Measurements from ENCODE around the gene CDK5RAP2.

CDK5RAP2 gene

GRCh38 chr9:120396931-120397330, 183.0 kb downstream of the CDK5RAP2 start:
- H3K4me3 ChIP-seq (ENCODE audit: low read length): no peak overlapping the region
- no peak for DNase-seq (ENCODE audit: low read depth)
- TF ChIP-seq CTCF (IDR thresholded peaks at IDR 0.05; ENCODE audit: insufficient read depth, low read depth, low read length, missing control alignments): no peak

- TF ChIP-seq CTCF (IDR thresholded peaks at IDR 0.05; ENCODE audit: insufficient read depth, low read depth, low read length, missing control alignments): no peak
- H3K4me3 ChIP-seq (ENCODE audit: low read length): no peak overlapping the region
- DNase-seq (ENCODE audit: low read depth): no peak
Observed at GRCh38 chr9:120396418-120396817, 183.5 kb downstream of the CDK5RAP2 start.

GRCh38 chr9:120395376-120395775, 184.6 kb downstream of the CDK5RAP2 start:
- no peak for TF ChIP-seq CTCF (IDR thresholded peaks at IDR 0.05; ENCODE audit: insufficient read depth, low read depth, low read length, missing control alignments)
- DNase-seq (ENCODE audit: low read depth): no peak
- no peak overlapping the region for H3K4me3 ChIP-seq (ENCODE audit: low read length)

- peak; percentile 81 for DNase-seq (ENCODE audit: low read depth)
- TF ChIP-seq CTCF (IDR thresholded peaks at IDR 0.05; ENCODE audit: insufficient read depth, low read depth, low read length, missing control alignments): no peak
- no peak overlapping the region for H3K4me3 ChIP-seq (ENCODE audit: low read length)
Observed at GRCh38 chr9:120394058-120394669, 185.8 kb downstream of the CDK5RAP2 start.

GRCh38 chr9:120393386-120394057, 186.4 kb downstream of the CDK5RAP2 start:
- DNase-seq (ENCODE audit: low read depth): peak; percentile 72
- H3K4me3 ChIP-seq (ENCODE audit: low read length): no peak overlapping the region
- no peak for TF ChIP-seq CTCF (IDR thresholded peaks at IDR 0.05; ENCODE audit: insufficient read depth, low read depth, low read length, missing control alignments)

- H3K4me3 ChIP-seq (ENCODE audit: low read length): no peak overlapping the region
- TF ChIP-seq CTCF (IDR thresholded peaks at IDR 0.05; ENCODE audit: insufficient read depth, low read depth, low read length, missing control alignments): no peak
- DNase-seq (ENCODE audit: low read depth): no peak
Observed at GRCh38 chr9:120392711-120393110, 187.3 kb downstream of the CDK5RAP2 start.

- no peak overlapping the region for H3K4me3 ChIP-seq (ENCODE audit: low read length)
- DNase-seq (ENCODE audit: low read depth): no peak
- TF ChIP-seq CTCF (IDR thresholded peaks at IDR 0.05; ENCODE audit: insufficient read depth, low read depth, low read length, missing control alignments): no peak
Observed at GRCh38 chr9:120392245-120392644, 187.7 kb downstream of the CDK5RAP2 start.

Measured in epithelial cell of esophagus (primary cell).